NB4 (cell line): Measurements from ENCODE around the gene UBXN4.

Source experiments
- CTCF ChIP-seq: IDR thresholded peaks from one replicate; pipeline ENCODE4 v1.5.1; 2012; ENCODE audit warnings: low read depth, low read length
- MYC ChIP-seq: IDR thresholded peaks from 2 replicates; pipeline ENCODE4 v1.6.1; 2011; ENCODE audit warnings: low read depth, low read length
- POLR2A ChIP-seq: IDR thresholded peaks from 2 replicates; pipeline ENCODE4 v1.6.1; 2011; ENCODE audit warnings: mild to moderate bottlenecking; ENCODE audit not compliant: insufficient read length; ENCODE audit errors: extremely low read depth
- TF ChIP-seq, protein P1 (sequence below): IDR thresholded peaks from 2 replicates; pipeline ENCODE4 v1.6.1; 2011; ENCODE audit warnings: low read depth, low read length

GRCh38 chr2:135756692-135757091 lies 15.0 kb downstream of the UBXN4 start:
- TF ChIP-seq POLR2A (no peak), CTCF (no peak), MYC (no peak)
- TF ChIP-seq, protein P1, sequence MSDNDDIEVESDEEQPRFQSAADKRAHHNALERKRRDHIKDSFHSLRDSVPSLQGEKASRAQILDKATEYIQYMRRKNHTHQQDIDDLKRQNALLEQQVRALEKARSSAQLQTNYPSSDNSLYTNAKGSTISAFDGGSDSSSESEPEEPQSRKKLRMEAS = no peak
